ENCODE measurements around the gene MOK. TPM values are rescaled to one million over a fixed set of nuclear protein-coding genes. Genes with fewer than 3 reads are reported as not detected.

The MOK gene
- total RNA-seq, 1 experiment from 2014 or later, result 2.8 TPM

GRCh38 chr14:102353126-102353619 is 48.2 kb upstream of the MOK start:
- Mint-ChIP-seq H3K27ac (peak overlapping the region in 1 of 3 experiments; percentile 67; a peak in 2 of 7 replicates), H3K36me3 (ENCODE audit: insufficient read depth in 1 of 3, low read depth in 3 of 3) (peaks cover 19 to 69% (median 33%) of the 10 kb centered on the region in 3 experiments; a peak in 6 of 7 replicates)
- no peak overlapping the region for H3K23ac ChIP-seq (ENCODE audit: insufficient read length, low read depth, low read length)

More at GRCh38 chr14:102353126-102353619, 48.2 kb upstream of the MOK start:
- Histone ChIP-seq H3K18ac (ENCODE audit: insufficient read length, low read depth, low read length) (no peak overlapping the region), H2BK5ac (ENCODE audit: insufficient read length, low read length) (no peak overlapping the region), H3K23me2 (ENCODE audit: insufficient read length, low read depth, low read length, poor library complexity, severe bottlenecking) (no peaks in the 10 kb centered on the region), H4K8ac (replicated peaks; ENCODE audit: insufficient read length, low read depth, low read length) (no peak overlapping the region), H4K5ac (ENCODE audit: insufficient read length, low read depth, low read length) (no peak overlapping the region), H3K4me2 (ENCODE audit: insufficient read depth, insufficient read length, low read length) (no peak overlapping the region), H3K9ac (ENCODE audit: extremely low read depth, insufficient read length, low read length) (no peak overlapping the region), H2BK120ac (ENCODE audit: low read depth, low read length, poor library complexity, severe bottlenecking) (no peak overlapping the region), H3K9me3 (ENCODE audit: control insufficient read depth, low read depth, low read length) (no peaks in the 10 kb centered on the region), H4K20me1 (ENCODE audit: control insufficient read depth, insufficient read depth, insufficient read length) (no peaks in the 10 kb centered on the region), H3K79me1 (ENCODE audit: insufficient read depth, low read depth, low read length, poor library complexity, severe bottlenecking) (no peaks in the 10 kb centered on the region), H2BK20ac (ENCODE audit: low read depth, low read length, poor library complexity, severe bottlenecking) (no peak overlapping the region), H3K27ac (ENCODE audit: insufficient read length, low read depth, low read length) (no peak overlapping the region), H2AK5ac (ENCODE audit: insufficient read length, low read length) (no peak overlapping the region), H3K27me3 (ENCODE audit: insufficient read depth, low read length) (no peaks in the 10 kb centered on the region), H2BK12ac (ENCODE audit: insufficient read length, low read depth, low read length) (no peak overlapping the region), H3K4me1 (ENCODE audit: insufficient read depth, low read length) (no peaks in the 10 kb centered on the region), H3K56ac (ENCODE audit: insufficient read length, low read depth, low read length) (no peak overlapping the region), H2AFZ (ENCODE audit: low read length) (no peak overlapping the region), H4K91ac (ENCODE audit: insufficient read length, low read depth, low read length) (no peak overlapping the region), H3K14ac (ENCODE audit: insufficient read depth, low read length) (no peak overlapping the region), H3K4ac (ENCODE audit: low read depth, low read length) (no peak overlapping the region), H3T11ph (ENCODE audit: low read length) (no peak overlapping the region), H3K79me2 (ENCODE audit: insufficient read depth, low read length) (no peaks in the 10 kb centered on the region), H2BK15ac (ENCODE audit: low read depth, low read length) (no peak overlapping the region)
- no peak for TF ChIP-seq CTCF (conservative IDR thresholded peaks at IDR 0.05)
- no peak for DNase-seq
- Mint-ChIP-seq H3K4me3 (no peak overlapping the region), H3K27me3 (ENCODE audit: low read depth) (no peaks in the 10 kb centered on the region), H3K4me1 (no peaks in the 10 kb centered on the region), H3K9me3 (no peaks in the 10 kb centered on the region)
- no CpG with 5 or more reads among the region's 8 CpGs for WGBS (ENCODE audit: extremely low coverage, insufficient read length, low lambda C conversion rate)

Measured in H9 (cell line).